Measurements from ENCODE around the gene SND1. TPM values are rescaled to one million over a fixed set of nuclear protein-coding genes. Genes with fewer than 3 reads are reported as not detected.

Gene SND1
- total and polyA plus RNA-seq, 2 donors (not counting 3 experiments of a cell fraction or from before 2014, with no cell fraction given), result 116 to 249 TPM

- Histone ChIP-seq H3K27me3 (ENCODE audit: control insufficient read depth in 2 of 2, insufficient read depth in 2 of 2, low read length in 2 of 2) (no peaks in the 10 kb centered on the region), H3K4me1 (ENCODE audit: control insufficient read depth, extremely low read depth, insufficient read depth, low read length) (no peaks in the 10 kb centered on the region), H3K9me3 (replicated peaks; ENCODE audit: control insufficient read depth, insufficient read depth, low read length) (no peaks in the 10 kb centered on the region), H3K79me2 (ENCODE audit: control insufficient read depth, insufficient read depth, low read length) (no peaks in the 10 kb centered on the region), H4K20me1 (replicated peaks; ENCODE audit: control insufficient read depth, extremely low read depth, insufficient read depth, low read length) (peaks cover 4% of the 10 kb centered on the region), H3K9ac (replicated peaks; ENCODE audit: extremely low read depth, insufficient read depth, low read length) (no peak overlapping the region), H3K4me2 (ENCODE audit: insufficient read depth, low read length) (no peak overlapping the region), H3K36me3 (ENCODE audit: control insufficient read depth in 2 of 2, extremely low read depth in 1 of 2, insufficient read depth in 2 of 2, low read length in 2 of 2) (peaks cover 5 to 6% of the 10 kb centered on the region in 2 experiments), H3K27ac (ENCODE audit: insufficient read depth, low read depth, low read length) (no peak overlapping the region), H3K9me1 (replicated peaks; ENCODE audit: control insufficient read depth, extremely low read depth, insufficient read depth, low read length) (no peaks in the 10 kb centered on the region), H3K4me3 (replicated peaks in 1 of 3; ENCODE audit: insufficient read depth in 1 of 3, low read depth in 1 of 3, low read length in 3 of 3) (no peak overlapping the region), H2AFZ (ENCODE audit: low read depth, low read length) (no peak overlapping the region)
- dilution Hi-C loops (cut with MboI; ENCODE audit: extremely low pct_ligation_motif_present, low sequenced_read_pairs) (no loop called here), intact Hi-C loops (cut with micrococcal nuclease) (no loop called here)
- no peak for DNase-seq (ENCODE audit: low read depth, low spot score)
- ChIA-PET POLR2A (no interaction called here), CTCF (interaction anchor here (0.7 to 0.8 kb wide), 2 partner anchors 11 to 16 kb away, joined by 3 read pairs; no protein-coding TSS in a partner anchor)
- no peak for FAIRE-seq
- BruUV-seq (replicated peaks), result no TSS peak
- TF ChIP-seq CTCF (IDR thresholded peaks at IDR 0.05; ENCODE audit: extremely low read depth in 1 of 2, insufficient read depth in 1 of 2, low read depth in 1 of 2, low read length in 2 of 2), result no peak
- TF ChIP-seq, protein P1, sequence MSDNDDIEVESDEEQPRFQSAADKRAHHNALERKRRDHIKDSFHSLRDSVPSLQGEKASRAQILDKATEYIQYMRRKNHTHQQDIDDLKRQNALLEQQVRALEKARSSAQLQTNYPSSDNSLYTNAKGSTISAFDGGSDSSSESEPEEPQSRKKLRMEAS (IDR thresholded peaks at IDR 0.05; ENCODE audit: insufficient read depth, insufficient read length), result no peak
- TF ChIP-seq POLR2A (IDR thresholded peaks at IDR 0.05; ENCODE audit: low read depth, low read length), result no peak
- TF ChIP-seq FOS (IDR thresholded peaks at IDR 0.05; ENCODE audit: borderline replicate concordance, insufficient read depth, low read length), result no peak
- TF ChIP-seq MYC (IDR thresholded peaks at IDR 0.05; ENCODE audit: low read depth, low read length), result no peak
- TF ChIP-seq GATA2 (IDR thresholded peaks at IDR 0.05; ENCODE audit: insufficient read depth, insufficient read length, low read depth, low read length), result no peak
- no peak for TF ChIP-seq JUN (IDR thresholded peaks at IDR 0.05; ENCODE audit: borderline replicate concordance, insufficient read depth, insufficient read length, low read depth)
- TF ChIP-seq EZH2 (IDR thresholded peaks at IDR 0.05; ENCODE audit: borderline replicate concordance, low read depth, low read length, severe bottlenecking), result no peak
- no peak for TF ChIP-seq POLR2AphosphoS5 (IDR thresholded peaks at IDR 0.05; ENCODE audit: insufficient read depth, low read depth, low read length)
Observed at GRCh38 chr7:127996253-127997071, 344.5 kb downstream of the SND1 start.

All from endothelial cell of umbilical vein (primary cell).